Esophagus (tissue), 2 donors: ENCODE results near the gene CRKL. TPM values are rescaled to one million over a fixed set of nuclear protein-coding genes. Genes with fewer than 3 reads are reported as not detected.

Experiments
- H3K27ac ChIP-seq, 2 donors: one replicate each; pipeline ENCODE4 v1.5.1; 2013; ENCODE audit warnings: low read depth in 2 of 2, mild to moderate bottlenecking in 2 of 2, inconsistent platforms in 1 of 2, low read length in 1 of 2, moderate library complexity in 1 of 2
- H3K27me3 ChIP-seq, 2 donors: one replicate each; pipeline ENCODE4 v1.6.1; 2013; ENCODE audit warnings: low read length in 2 of 2, control low read depth in 1 of 2, mild to moderate bottlenecking in 1 of 2; ENCODE audit not compliant: insufficient read depth in 2 of 2, control insufficient read depth in 1 of 2
- H3K36me3 ChIP-seq, 2 donors: one replicate each; pipeline ENCODE4 v1.6.1; 2013; ENCODE audit warnings: low read length in 1 of 2; ENCODE audit not compliant: control insufficient read depth in 2 of 2, insufficient read depth in 2 of 2
- H3K4me1 ChIP-seq, 2 donors: one replicate each; pipeline ENCODE4 v1.6.1; 2013; ENCODE audit warnings: low read length in 1 of 2; ENCODE audit not compliant: control insufficient read depth in 2 of 2, insufficient read depth in 2 of 2
- H3K4me3 ChIP-seq, 2 donors: one replicate each; pipeline ENCODE4 v1.5.1; 2013; ENCODE audit warnings: low read length in 2 of 2, mild to moderate bottlenecking in 2 of 2, low read depth in 1 of 2, moderate library complexity in 1 of 2
- H3K9me3 ChIP-seq, 2 donors: one replicate each; pipeline ENCODE4 v1.6.1; 2013; ENCODE audit warnings: mild to moderate bottlenecking in 2 of 2, low read depth in 1 of 2, low read length in 1 of 2, moderate library complexity in 1 of 2; ENCODE audit not compliant: control insufficient read depth in 2 of 2, insufficient read depth in 1 of 2
- WGBS, 2 donors: extraction: QIAGEN DNeasy Blood & Tissue Kit; methylation state at CpG; one replicate each; pipeline ENCODE4 v1.1.7; 2013; 5-methylcytosine and 5-hydroxymethylcytosine counted together
- polyA plus RNA-seq, 2 donors: library from polyadenylated mRNA; stranded (reverse); fragments of 200-250 nt; gene quantifications; one replicate each; pipeline ENCODE4 v1.2.3, GENCODE V29; 2013
- donor health status: healthy with polysubstance abuse.
- donor health status: Bipolar disorder and iron deficiency.

CRKL gene
- polyA plus RNA-seq, 2 donors = 17.6 to 18.7 TPM

- peaks cover 2 to 26% of the 10 kb centered on the region in 2 donors for H3K4me1 ChIP-seq
- no peak overlapping the region for H3K4me3 ChIP-seq
- H3K9me3 ChIP-seq = no peaks in the 10 kb centered on the region
- 90 to 91% methylated on average over 7 of the region's 7 CpGs for WGBS, 2 donors
- peaks cover 8% of the 10 kb centered on the region in 2 donors for H3K36me3 ChIP-seq
- H3K27ac ChIP-seq = no peak overlapping the region
- no peaks in the 10 kb centered on the region for H3K27me3 ChIP-seq
These were observed 38.3 kb downstream of the CRKL start for GRCh38 chr22:20955548-20955947.

GRCh38 chr22:20956258-20957101 lies 39.3 kb downstream of the CRKL start:
- Histone ChIP-seq H3K9me3 (no peaks in the 10 kb centered on the region), H3K4me3 (peak overlapping the region; percentile 54 to 63), H3K36me3 (peaks cover 5 to 8% of the 10 kb centered on the region in 2 donors), H3K4me1 (peaks cover 2 to 22% of the 10 kb centered on the region in 2 donors), H3K27ac (peak overlapping the region; percentile 52 to 79), H3K27me3 (no peaks in the 10 kb centered on the region)
- 35 to 39% methylated on average over 26 to 27 of the region's 27 CpGs for WGBS, 2 donors

- H3K4me3 ChIP-seq = peak overlapping the region; percentile 54 to 63
These were observed 40.0 kb downstream of the CRKL start for GRCh38 chr22:20957102-20957682.

GRCh38 chr22:20957683-20958431 lies 40.6 kb downstream of the CRKL start:
- WGBS, 2 donors = 3% methylated on average over 18 to 32 of the region's 32 CpGs
- Histone ChIP-seq H3K27ac (peak overlapping the region in 1 of 2 donors; percentile 52), H3K4me3 (peak overlapping the region; percentile 54 to 63), H3K9me3 (no peaks in the 10 kb centered on the region), H3K4me1 (peaks cover 2 to 22% of the 10 kb centered on the region in 2 donors), H3K27me3 (no peaks in the 10 kb centered on the region), H3K36me3 (peaks cover 0 to under 1% of the 10 kb centered on the region in 2 donors)

More at GRCh38 chr22:20957102-20957682, 40.0 kb downstream of the CRKL start:
- Histone ChIP-seq H3K27ac (peak overlapping the region; percentile 52 to 79), H3K4me1 (peaks cover 2 to 24% of the 10 kb centered on the region in 2 donors), H3K36me3 (peaks cover 3 to 5% of the 10 kb centered on the region in 2 donors), H3K27me3 (no peaks in the 10 kb centered on the region), H3K9me3 (no peaks in the 10 kb centered on the region)
- whole genome bisulfite sequencing, 2 donors = 1% methylated on average over 54 to 59 of the region's 59 CpGs

GRCh38 chr22:20959578-20960461 lies 42.6 kb downstream of the CRKL start:
- Histone ChIP-seq H3K4me3 (no peak overlapping the region), H3K9me3 (no peaks in the 10 kb centered on the region), H3K27me3 (no peaks in the 10 kb centered on the region), H3K27ac (no peak overlapping the region), H3K36me3 (no peaks in the 10 kb centered on the region), H3K4me1 (peaks cover 0 to 21% of the 10 kb centered on the region in 2 donors)
- 91 to 92% methylated on average over 20 of the region's 20 CpGs for WGBS, 2 donors

- no peaks in the 10 kb centered on the region for H3K27me3 ChIP-seq
- 85 to 86% methylated on average over 4 of the region's 4 CpGs for WGBS, 2 donors
- no peak overlapping the region for H3K27ac ChIP-seq
- no peak overlapping the region for H3K4me3 ChIP-seq
- no peaks in the 10 kb centered on the region for H3K9me3 ChIP-seq
- H3K36me3 ChIP-seq = no peaks in the 10 kb centered on the region
- peaks cover 0 to 24% of the 10 kb centered on the region in 2 donors for H3K4me1 ChIP-seq
These were observed 43.4 kb downstream of the CRKL start for GRCh38 chr22:20960609-20961008.

- Histone ChIP-seq H3K9me3 (no peaks in the 10 kb centered on the region), H3K27ac (no peak overlapping the region), H3K4me1 (peaks cover 0 to 15% of the 10 kb centered on the region in 2 donors), H3K36me3 (no peaks in the 10 kb centered on the region), H3K27me3 (no peaks in the 10 kb centered on the region), H3K4me3 (no peak overlapping the region)
- 85 to 95% methylated on average over 6 of the region's 6 CpGs for WGBS, 2 donors
These were observed 45.3 kb downstream of the CRKL start for GRCh38 chr22:20962491-20962945.

GRCh38 chr22:20963201-20964052 lies 46.2 kb downstream of the CRKL start:
- Histone ChIP-seq H3K4me3 (no peak overlapping the region), H3K27me3 (no peaks in the 10 kb centered on the region), H3K36me3 (no peaks in the 10 kb centered on the region), H3K27ac (no peak overlapping the region), H3K9me3 (no peaks in the 10 kb centered on the region), H3K4me1 (peaks cover 0 to 12% of the 10 kb centered on the region in 2 donors)
- WGBS, 2 donors = 63 to 66% methylated on average over 7 of the region's 7 CpGs
